GM12865 (cell line): ENCODE results near the gene FAM162A.

ENCODE experiments used
- DNase-seq: peaks from one replicate; pipeline ENCODE4 v3.0.0; 2010; ENCODE audit warnings: low read depth
- H3K4me3 ChIP-seq: 2 replicates; pipeline ENCODE4 v1.5.1; 2011; ENCODE audit warnings: mild to moderate bottlenecking, low read depth, low read length, control low read depth
- CTCF ChIP-seq: IDR thresholded peaks from 2 replicates; pipeline ENCODE4 v1.5.1; 2011; ENCODE audit warnings: low read length, control low read depth, low read depth, inconsistent platforms; ENCODE audit not compliant: insufficient read depth; ENCODE audit errors: missing control alignments

The FAM162A gene

DNA sequence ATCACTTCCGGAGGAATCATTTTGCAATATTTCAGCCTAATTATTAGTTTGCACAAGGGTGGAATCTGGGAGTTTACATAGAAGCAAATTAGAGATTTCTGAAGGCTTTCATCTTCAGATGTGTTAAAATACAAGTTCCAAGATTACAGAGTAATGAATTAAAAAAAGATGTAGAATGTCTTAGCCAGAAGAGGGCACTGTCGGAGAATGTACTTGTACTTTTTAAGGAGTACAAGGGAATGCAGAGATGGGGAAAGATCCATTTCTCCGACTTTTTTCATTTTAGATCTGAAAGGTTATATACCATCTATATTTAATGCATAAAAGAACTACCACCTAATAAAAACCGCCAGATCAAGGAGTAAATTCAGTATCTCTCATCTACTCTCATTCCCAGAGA lies 75.0 kb downstream of the FAM162A start:
- peak; percentile 35 for TF ChIP-seq CTCF
- DNase-seq = peak; percentile 30
- H3K4me3 ChIP-seq = no peak overlapping the region

- no peak overlapping the region for H3K4me3 ChIP-seq
- TF ChIP-seq CTCF = no peak
- no peak for DNase-seq
Observed at GRCh38 chr3:122461806-122462205, 77.8 kb downstream of the FAM162A start.
